Measurements from ENCODE around the gene ATP11A.

- TF ChIP-seq CTCF (tag by site-specific recombination; IDR thresholded peaks at IDR 0.05) (no peak), SALL2 (tag by site-specific recombination; IDR thresholded peaks at IDR 0.05; ENCODE audit: borderline replicate concordance) (no peak)
These were observed 51.4 kb downstream of the ATP11A start for GRCh38 chr13:112741185-112741755.

Data from HEK293 (cell line).